K562 (cell line): ENCODE measurements around the gene DNM1. TPM values are rescaled to one million over a fixed set of nuclear protein-coding genes. Genes with fewer than 3 reads are reported as not detected.

Source experiments
- ATAC-seq: fragments of 200-7000 bp; cut with Tn5 transposase; 3 replicates; pipeline ENCODE4 v1.9.1; 2020; ENCODE audit warnings: moderate library complexity
- BruUV-seq: library from RNA; stranded (reverse); fragments of 400-500 nt; replicated peaks from 2 replicates; lab custom pipeline; 2021; lab: Mats Ljungman, UMichigan
- CTCF ChIA-PET: fragments of 300-600 bp; formaldehyde crosslinking; extraction: SDS; loops from one replicate; lab custom pipeline; 2021; ENCODE audit warnings: low intra/inter-chr PET ratio; lab: Yijun Ruan, JAX
- POLR2A ChIA-PET: fragments of 300-600, 350-650 bp; sonication (Branson Sonifier 250); formaldehyde crosslinking; extraction: SDS; loops from one replicate; lab custom pipeline; 2021; ENCODE audit warnings: antibody characterized with exemption, inconsistent platforms; lab: Yijun Ruan, JAX
- DNase-seq, 4 experiments: peaks; one replicate each; pipeline versions ENCODE4 v3.0.0 to v3.0.0-alpha.2; 2011 to 2018; ENCODE audit warnings: low spot score in 3 of 4, mixed read lengths in 3 of 4; ENCODE audit errors: extremely low read depth in 1 of 4
- FAIRE-seq: peaks from 2 replicates; lab custom pipeline; 2011; peaks lifted over from hg19 to GRCh38; lab: Jason Lieb, UNC
- H2AFZ ChIP-seq: 2 replicates; pipeline ENCODE4 v1.6.0; 2011; ENCODE audit warnings: low read depth, low read length, control low read depth, inconsistent platforms
- H3K27ac ChIP-seq: fragments of 200-600 bp; 3 replicates; pipeline ENCODE4 v1.8.0; 2011; ENCODE audit warnings: low read depth, mild to moderate bottlenecking, control low read depth, inconsistent platforms, low read length, moderate library complexity, mixed read lengths; ENCODE audit errors: extremely low read depth
- H3K27me3 ChIP-seq, 2 experiments: fragments of 300-600 bp in 1 of 2; 2 replicates in 1 of 2; 3 replicates in 1 of 2; pipeline versions ENCODE4 v1.6.0 to v1.8.0; 2011; ENCODE audit warnings: inconsistent platforms in 2 of 2, low read length in 2 of 2, mild to moderate bottlenecking in 1 of 2, mixed read lengths in 1 of 2, moderate library complexity in 1 of 2; ENCODE audit not compliant: control insufficient read depth in 2 of 2, insufficient read depth in 2 of 2
- H3K36me3 ChIP-seq: fragments of 300-600 bp; 3 replicates; pipeline ENCODE4 v1.8.0; 2011; ENCODE audit warnings: mild to moderate bottlenecking, low read length, inconsistent platforms; ENCODE audit not compliant: control insufficient read depth, insufficient read depth
- H3K4me1 ChIP-seq, 2 experiments: fragments of 200-600 bp in 1 of 2; replicated peaks in 1 of 2; 2 replicates in 1 of 2; 3 replicates in 1 of 2; pipeline versions ENCODE4 v1.5.1 to v1.8.0; 2011; ENCODE audit warnings: inconsistent platforms in 2 of 2, low read length in 2 of 2, mild to moderate bottlenecking in 1 of 2, mixed read lengths in 1 of 2, moderate library complexity in 1 of 2; ENCODE audit not compliant: control insufficient read depth in 2 of 2, insufficient read depth in 2 of 2
- H3K4me2 ChIP-seq: 2 replicates; pipeline ENCODE4 v1.6.1; 2011; ENCODE audit warnings: low read length, control low read depth, inconsistent platforms, mixed read lengths; ENCODE audit not compliant: insufficient read depth
- H3K4me3 ChIP-seq: fragments of 200-600 bp; sonication (generic), shearing (Covaris generic); 2 replicates; pipeline ENCODE4 v1.5.1; 2016; ENCODE audit warnings: control low read depth, inconsistent platforms
- H3K79me2 ChIP-seq: fragments of 200-600 bp; 3 replicates; pipeline ENCODE4 v1.8.0; 2011; ENCODE audit warnings: low read length, inconsistent platforms; ENCODE audit not compliant: control insufficient read depth, insufficient read depth
- H3K9ac ChIP-seq, 2 experiments: 2 replicates each; pipeline versions ENCODE4 v1.6.0 to v1.6.1; 2011; ENCODE audit warnings: low read depth in 2 of 2, low read length in 2 of 2, control low read depth in 1 of 2, inconsistent platforms in 1 of 2, mild to moderate bottlenecking in 1 of 2, mixed read lengths in 1 of 2; ENCODE audit not compliant: insufficient read depth in 1 of 2
- H3K9me1 ChIP-seq: one replicate; pipeline ENCODE4 v1.6.0; 2011; ENCODE audit warnings: inconsistent platforms, mild to moderate bottlenecking, low read length, moderate library complexity; ENCODE audit not compliant: control insufficient read depth, insufficient read depth
- H3K9me3 ChIP-seq: replicated peaks from 2 replicates; pipeline ENCODE4 v1.5.1; 2011; ENCODE audit warnings: low read depth, low read length, inconsistent platforms; ENCODE audit not compliant: control insufficient read depth, insufficient read depth
- H4K20me1 ChIP-seq: replicated peaks from 2 replicates; pipeline ENCODE4 v1.6.1; 2011; ENCODE audit warnings: low read length, inconsistent platforms, mixed read lengths; ENCODE audit not compliant: control insufficient read depth, insufficient read depth
- NFE2 ChIP-seq: IDR thresholded peaks from 2 replicates; pipeline ENCODE4 v1.6.1; 2014; ENCODE audit warnings: antibody characterized with exemption, low read depth
- SMARCB1 ChIP-seq: IDR thresholded peaks from 2 replicates; pipeline ENCODE4 v1.6.1; 2011; ENCODE audit warnings: improper control_type of control experiment, low read depth; ENCODE audit not compliant: insufficient read length
- SP2 ChIP-seq: IDR thresholded peaks from 2 replicates; pipeline ENCODE4 v1.6.1; 2011; ENCODE audit warnings: mild to moderate bottlenecking, low read depth, low read length, moderate library complexity; ENCODE audit not compliant: poor library complexity, severe bottlenecking; ENCODE audit errors: extremely low read depth
- TFE3 ChIP-seq: fragments of 450-650 bp; formaldehyde crosslinking; IDR thresholded peaks from 2 replicates; pipeline ENCODE4 v1.4.0; 2020; ENCODE audit warnings: mild to moderate bottlenecking, mixed read lengths
- WGBS: fragments of 100-300 bp; shearing (Covaris generic); methylation state at CpG from one replicate; pipeline ENCODE4 v1.1.6; 2016; ENCODE audit warnings: low coverage, mixed read lengths; ENCODE audit not compliant: insufficient coverage; ENCODE audit errors: missing lambda C conversion rate; 5-methylcytosine and 5-hydroxymethylcytosine counted together
- in situ Hi-C: fragments of 300-500 bp; cut with MboI; formaldehyde crosslinking; loops from 4 replicates; pipeline ENCODE4 v1.15.0; 2018; ENCODE audit warnings: inconsistent platforms, mixed read lengths
- intact Hi-C: fragments of 100-400 bp; cut with micrococcal nuclease; formaldehyde crosslinking; loops from 2 replicates; pipeline ENCODE4 v1.14.2; 2022
- polyA plus RNA-seq, 8 experiments: library from polyadenylated mRNA; depleted of rRNA in 4 of 8; stranded (reverse) in 5 of 8; unstranded in 3 of 8; fragments of >200 nt; fragmentation: Nextera tagmentation in 2 of 8; fragmentation: Illumina TruSeq in 1 of 8; extraction: Ambion mirVana in 2 of 8; extraction: Trizol in 1 of 8; gene quantifications; 2 replicates each; pipeline versions ENCODE4 v1.2.1 to v1.2.3, GENCODE V29; 2011 to 2014; ENCODE audit warnings: inconsistent platforms in 1 of 8, missing spikeins in 1 of 8
- total RNA-seq, 7 experiments: library from RNA; depleted of rRNA in 6 of 7; stranded (reverse); fragments of >200 nt in 6 of 7; fragmentation: Illumina TruSeq in 2 of 7; extraction: Trizol in 2 of 7; gene quantifications; 2 replicates each; pipeline versions ENCODE4 v1.2.1 to v1.2.3, GENCODE V29; 2011 to 2021; ENCODE audit warnings: low replicate concordance in 1 of 7

DNM1 gene
- total and polyA plus RNA-seq, 9 of the 15 experiments (the other 6 are each of a cell fraction or from before 2014, with no cell fraction given), result 0.39 to 23.1 (median 9.1) TPM

DNA sequence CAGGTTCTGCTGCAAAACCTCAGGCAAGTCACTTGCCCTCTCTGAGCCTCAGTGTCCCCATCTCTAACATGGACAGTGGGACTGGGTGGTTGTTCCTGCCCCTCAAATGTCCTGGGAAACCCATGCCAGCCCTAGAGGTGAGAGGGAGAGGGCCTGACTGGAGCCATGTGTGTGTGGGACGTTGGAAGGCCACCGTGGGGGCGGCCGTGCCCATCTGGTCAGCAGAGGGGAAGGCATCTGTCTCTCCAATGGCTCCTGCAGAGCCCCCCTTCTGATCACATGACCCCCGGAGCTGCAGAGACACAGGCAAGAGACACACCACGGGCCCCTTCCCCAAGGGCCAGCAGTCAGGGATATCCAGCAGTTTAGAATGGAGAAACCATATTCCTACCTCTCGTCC lies 1.7 kb downstream of the DNM1 start:
- Histone ChIP-seq H3K4me1 (peaks cover 22 to 46% of the 10 kb centered on the region in 2 experiments), H3K9me1 (peaks cover 3% of the 10 kb centered on the region), H4K20me1 (peaks cover 3% of the 10 kb centered on the region), H3K79me2 (no peaks in the 10 kb centered on the region), H3K27ac (no peak overlapping the region), H3K27me3 (no peaks in the 10 kb centered on the region), H3K9ac (peak overlapping the region in 1 of 2 experiments; percentile 11; a peak in 1 of 4 replicates), H3K4me3 (no peak overlapping the region), H3K36me3 (0 out of 3 replicates have a peak, but pooled peaks cover 4% of the 10 kb centered on the region), H3K4me2 (no peak overlapping the region), H3K9me3 (no peaks in the 10 kb centered on the region), H2AFZ (no peak overlapping the region)
- intact Hi-C loops (loop anchor here (2.0 to 5.0 kb wide), 2 partner anchors 14 to 43 kb away; partner anchors contain the start of genes BBLN and CIZ1), in situ Hi-C loops (no loop called here)
- CTCF ChIA-PET, result no interaction called here
- 61% methylated on average over 7 of the region's 7 CpGs for WGBS
- TF ChIP-seq SMARCB1 (peak; percentile 21), TFE3 (CRISPR knock-in tag) (peak; percentile 75), SP2 (peak; percentile 1), NFE2 (no peak)
- FAIRE-seq, result no peak
- ATAC-seq, result no peak
- POLR2A ChIA-PET, result interaction anchor here (0.6 kb wide), 1 partner anchor 9 kb away, joined by 4 read pairs; no protein-coding TSS in a partner anchor
- no peak for DNase-seq
- no TSS peak for BruUV-seq
